MM.1S (cell line): ENCODE measurements around the gene BRINP3.

Experiments used
- DNase-seq: peaks from one replicate; pipeline ENCODE4 v3.0.0-alpha.2; 2015
- H2AFZ ChIP-seq: fragments of 300-600 bp; sonication (generic); 2 replicates; pipeline ENCODE4 v1.6.0; 2016; ENCODE audit warnings: antibody characterized with exemption, low read length
- H3F3A ChIP-seq: fragments of 300-600 bp; sonication (generic); 2 replicates; pipeline ENCODE4 v1.6.1; 2016; ENCODE audit warnings: mild to moderate bottlenecking, antibody characterized with exemption, low read length, moderate library complexity, mixed read lengths; ENCODE audit not compliant: insufficient read depth
- H3K27ac ChIP-seq: fragments of 300-600 bp; sonication (generic); 2 replicates; pipeline ENCODE4 v1.5.1; 2016; ENCODE audit warnings: mild to moderate bottlenecking, low read length
- H3K27me3 ChIP-seq: fragments of 300-600 bp; sonication (generic); replicated peaks from 2 replicates; pipeline ENCODE4 v1.6.0; 2016; ENCODE audit warnings: low read length; ENCODE audit not compliant: insufficient read depth
- H3K36me3 ChIP-seq: fragments of 300-600 bp; sonication (generic); replicated peaks from 2 replicates; pipeline ENCODE4 v1.6.1; 2016; ENCODE audit warnings: mild to moderate bottlenecking, low read length, mixed read lengths; ENCODE audit not compliant: insufficient read depth
- H3K4me1 ChIP-seq: fragments of 300-600 bp; sonication (generic); 2 replicates; pipeline ENCODE4 v1.6.1; 2016; ENCODE audit warnings: low read length, mixed read lengths
- H3K4me2 ChIP-seq: fragments of 300-600 bp; sonication (generic); 2 replicates; pipeline ENCODE4 v1.6.0; 2016; ENCODE audit warnings: low read depth, low read length
- H3K4me3 ChIP-seq: fragments of 300-600 bp; sonication (generic); 2 replicates; pipeline ENCODE4 v1.5.1; 2016; ENCODE audit warnings: low read length, mixed read lengths
- H3K79me2 ChIP-seq: fragments of 300-600 bp; sonication (generic); 2 replicates; pipeline ENCODE4 v1.6.1; 2016; ENCODE audit warnings: mixed run types, low read length, mixed read lengths
- H3K9ac ChIP-seq: fragments of 300-600 bp; sonication (generic); 2 replicates; pipeline ENCODE4 v1.6.1; 2016; ENCODE audit warnings: low read length, mixed read lengths
- H3K9me2 ChIP-seq: fragments of 300-600 bp; sonication (generic); replicated peaks from 2 replicates; pipeline ENCODE4 v1.6.1; 2016; ENCODE audit warnings: mild to moderate bottlenecking, low read length, mixed read lengths; ENCODE audit not compliant: insufficient read depth
- H3K9me3 ChIP-seq: fragments of 300-600 bp; sonication (generic); replicated peaks from 2 replicates; pipeline ENCODE4 v1.6.1; 2016; ENCODE audit warnings: mild to moderate bottlenecking, low read length, mixed read lengths; ENCODE audit not compliant: insufficient read depth
- H4K20me1 ChIP-seq: fragments of 300-600 bp; sonication (generic); 2 replicates; pipeline ENCODE4 v1.6.1; 2016; ENCODE audit warnings: mild to moderate bottlenecking, low read length, moderate library complexity, mixed read lengths; ENCODE audit not compliant: insufficient read depth
- EZH2 ChIP-seq: fragments of 300-600 bp; sonication (generic); optimal IDR thresholded peaks from 2 replicates; pipeline ENCODE3; 2017; ENCODE audit warnings: low read depth, mild to moderate bottlenecking, antibody characterized with exemption, low read length, mixed read lengths
- EZH2phosphoT487 ChIP-seq: fragments of 300-600 bp; sonication (generic); IDR thresholded peaks from 2 replicates; pipeline ENCODE4 v1.6.1; 2018; ENCODE audit warnings: antibody characterized with exemption, low read length
- TF ChIP-seq, protein P1 (sequence below): fragments of 300-600 bp; sonication (generic); IDR thresholded peaks from 2 replicates; pipeline ENCODE4 v1.5.1; 2016; ENCODE audit warnings: antibody characterized with exemption, low read length, mixed read lengths

Gene BRINP3

DNA sequence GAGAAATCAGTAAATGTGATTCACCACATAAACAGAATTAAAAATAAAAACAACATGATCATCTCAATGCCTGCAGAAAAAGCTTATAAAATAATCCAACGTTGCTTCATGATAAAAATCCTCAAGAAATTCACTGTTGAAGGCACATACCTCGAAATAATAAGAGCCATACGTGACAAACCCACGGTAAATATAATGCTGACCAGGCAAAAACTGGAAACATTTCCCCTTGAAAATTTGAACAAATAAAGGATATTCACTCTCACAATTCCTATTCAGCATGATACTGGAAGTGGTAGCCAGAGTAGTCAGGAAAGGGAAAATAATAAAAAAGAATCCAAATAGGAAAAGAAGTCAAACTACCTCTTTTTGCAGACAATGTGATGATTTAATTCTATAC lies 148.8 kb downstream of the BRINP3 start:
- no peaks in the 10 kb centered on the region for H3K4me1 ChIP-seq
- TF ChIP-seq EZH2 (no peak), EZH2phosphoT487 (no peak)
- TF ChIP-seq, protein P1, sequence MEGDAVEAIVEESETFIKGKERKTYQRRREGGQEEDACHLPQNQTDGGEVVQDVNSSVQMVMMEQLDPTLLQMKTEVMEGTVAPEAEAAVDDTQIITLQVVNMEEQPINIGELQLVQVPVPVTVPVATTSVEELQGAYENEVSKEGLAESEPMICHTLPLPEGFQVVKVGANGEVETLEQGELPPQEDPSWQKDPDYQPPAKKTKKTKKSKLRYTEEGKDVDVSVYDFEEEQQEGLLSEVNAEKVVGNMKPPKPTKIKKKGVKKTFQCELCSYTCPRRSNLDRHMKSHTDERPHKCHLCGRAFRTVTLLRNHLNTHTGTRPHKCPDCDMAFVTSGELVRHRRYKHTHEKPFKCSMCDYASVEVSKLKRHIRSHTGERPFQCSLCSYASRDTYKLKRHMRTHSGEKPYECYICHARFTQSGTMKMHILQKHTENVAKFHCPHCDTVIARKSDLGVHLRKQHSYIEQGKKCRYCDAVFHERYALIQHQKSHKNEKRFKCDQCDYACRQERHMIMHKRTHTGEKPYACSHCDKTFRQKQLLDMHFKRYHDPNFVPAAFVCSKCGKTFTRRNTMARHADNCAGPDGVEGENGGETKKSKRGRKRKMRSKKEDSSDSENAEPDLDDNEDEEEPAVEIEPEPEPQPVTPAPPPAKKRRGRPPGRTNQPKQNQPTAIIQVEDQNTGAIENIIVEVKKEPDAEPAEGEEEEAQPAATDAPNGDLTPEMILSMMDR, result no peak
- H3K4me2 ChIP-seq, result no peak overlapping the region
- no peak overlapping the region for H3K4me3 ChIP-seq
- no peak for DNase-seq
- no peaks in the 10 kb centered on the region for H3K36me3 ChIP-seq
- no peaks in the 10 kb centered on the region for H3K9me2 ChIP-seq
- H3F3A ChIP-seq, result no peaks in the 10 kb centered on the region
- H4K20me1 ChIP-seq, result no peaks in the 10 kb centered on the region
- H3K9me3 ChIP-seq, result no peaks in the 10 kb centered on the region
- no peak overlapping the region for H2AFZ ChIP-seq
- no peak overlapping the region for H3K27ac ChIP-seq
- no peaks in the 10 kb centered on the region for H3K79me2 ChIP-seq
- no peaks in the 10 kb centered on the region for H3K27me3 ChIP-seq
- no peak overlapping the region for H3K9ac ChIP-seq

DNA sequence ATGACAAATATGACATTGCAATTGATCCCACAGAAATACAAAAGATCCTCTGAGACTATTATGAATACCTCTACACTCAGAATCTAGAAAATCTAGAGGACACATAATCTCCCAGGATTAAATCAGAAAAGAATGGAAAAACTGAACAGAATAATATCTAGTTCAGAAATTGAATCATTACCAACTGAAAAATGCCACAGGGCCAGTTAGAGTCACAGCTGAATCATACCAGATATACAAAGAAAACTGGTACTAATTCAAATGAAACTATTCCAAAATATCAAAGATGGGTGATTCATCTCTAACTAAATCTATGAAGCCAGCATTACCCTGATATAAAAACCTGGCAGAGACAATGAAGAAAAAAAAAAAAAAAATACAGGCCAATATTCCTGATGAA lies 149.3 kb downstream of the BRINP3 start:
- no peak overlapping the region for H3K27ac ChIP-seq
- no peaks in the 10 kb centered on the region for H3K9me3 ChIP-seq
- no peaks in the 10 kb centered on the region for H3K79me2 ChIP-seq
- no peak overlapping the region for H3K9ac ChIP-seq
- H3K27me3 ChIP-seq, result no peaks in the 10 kb centered on the region
- H3K36me3 ChIP-seq, result no peaks in the 10 kb centered on the region
- H3K4me2 ChIP-seq, result no peak overlapping the region
- H3K4me3 ChIP-seq, result no peak overlapping the region
- H3F3A ChIP-seq, result no peaks in the 10 kb centered on the region
- H3K4me1 ChIP-seq, result no peaks in the 10 kb centered on the region
- no peaks in the 10 kb centered on the region for H4K20me1 ChIP-seq
- TF ChIP-seq EZH2 (no peak), EZH2phosphoT487 (no peak)
- TF ChIP-seq, protein P1, result no peak
- H3K9me2 ChIP-seq, result no peaks in the 10 kb centered on the region
- H2AFZ ChIP-seq, result no peak overlapping the region
- DNase-seq, result no peak

GRCh38 chr1:190327271-190327670 lies 150.4 kb downstream of the BRINP3 start:
- Histone ChIP-seq H3K79me2 (no peaks in the 10 kb centered on the region), H3K27me3 (no peaks in the 10 kb centered on the region), H3K4me3 (no peak overlapping the region), H3K9ac (no peak overlapping the region), H3K9me2 (no peaks in the 10 kb centered on the region), H4K20me1 (no peaks in the 10 kb centered on the region), H2AFZ (no peak overlapping the region), H3K4me2 (no peak overlapping the region), H3K4me1 (no peaks in the 10 kb centered on the region), H3K27ac (no peak overlapping the region), H3K9me3 (no peaks in the 10 kb centered on the region), H3F3A (no peaks in the 10 kb centered on the region), H3K36me3 (no peaks in the 10 kb centered on the region)
- TF ChIP-seq, protein P1, result no peak
- TF ChIP-seq EZH2, result no peak
- no peak for TF ChIP-seq EZH2phosphoT487
- no peak for DNase-seq
